B cell (primary cell): ENCODE results near the gene ARMH3.

Experiments used
- EZH2 ChIP-seq: IDR thresholded peaks from 2 replicates; pipeline ENCODE4 v1.6.1; 2012; ENCODE audit warnings: borderline replicate concordance, low read depth, mild to moderate bottlenecking, moderate library complexity, low read length; ENCODE audit not compliant: insufficient read depth, poor library complexity, severe bottlenecking
- TF ChIP-seq, protein P1 (sequence below): fragments of 200-600 bp; IDR thresholded peaks from one replicate; pipeline ENCODE4 v1.8.0; 2022; ENCODE audit warnings: antibody characterized with exemption, mild to moderate bottlenecking

DNA sequence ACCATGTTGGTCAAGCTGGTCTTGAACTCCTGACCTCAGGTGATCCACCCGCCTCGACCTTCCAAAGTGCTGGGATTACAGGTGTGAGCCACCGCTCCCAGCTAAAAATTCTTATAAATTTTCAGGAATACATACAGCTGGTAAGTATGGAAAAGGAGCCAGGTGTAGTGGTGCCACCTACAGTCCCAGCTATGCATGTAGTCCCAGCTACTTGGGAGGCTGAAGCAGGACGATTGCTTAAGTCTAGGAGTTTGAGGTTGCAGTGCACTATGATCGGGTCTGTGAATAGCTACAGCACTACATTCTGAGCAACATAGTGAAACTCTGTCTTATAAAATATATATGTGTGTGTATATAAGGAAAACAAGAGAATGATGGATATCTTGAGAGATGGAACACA lies 45.2 kb upstream of the ARMH3 start:
- TF ChIP-seq, protein P1, sequence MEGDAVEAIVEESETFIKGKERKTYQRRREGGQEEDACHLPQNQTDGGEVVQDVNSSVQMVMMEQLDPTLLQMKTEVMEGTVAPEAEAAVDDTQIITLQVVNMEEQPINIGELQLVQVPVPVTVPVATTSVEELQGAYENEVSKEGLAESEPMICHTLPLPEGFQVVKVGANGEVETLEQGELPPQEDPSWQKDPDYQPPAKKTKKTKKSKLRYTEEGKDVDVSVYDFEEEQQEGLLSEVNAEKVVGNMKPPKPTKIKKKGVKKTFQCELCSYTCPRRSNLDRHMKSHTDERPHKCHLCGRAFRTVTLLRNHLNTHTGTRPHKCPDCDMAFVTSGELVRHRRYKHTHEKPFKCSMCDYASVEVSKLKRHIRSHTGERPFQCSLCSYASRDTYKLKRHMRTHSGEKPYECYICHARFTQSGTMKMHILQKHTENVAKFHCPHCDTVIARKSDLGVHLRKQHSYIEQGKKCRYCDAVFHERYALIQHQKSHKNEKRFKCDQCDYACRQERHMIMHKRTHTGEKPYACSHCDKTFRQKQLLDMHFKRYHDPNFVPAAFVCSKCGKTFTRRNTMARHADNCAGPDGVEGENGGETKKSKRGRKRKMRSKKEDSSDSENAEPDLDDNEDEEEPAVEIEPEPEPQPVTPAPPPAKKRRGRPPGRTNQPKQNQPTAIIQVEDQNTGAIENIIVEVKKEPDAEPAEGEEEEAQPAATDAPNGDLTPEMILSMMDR, result no peak
- TF ChIP-seq EZH2, result no peak
